B cell (primary cell): Measurements from ENCODE around the gene RAD51. TPM values are rescaled to one million over a fixed set of nuclear protein-coding genes. Genes with fewer than 3 reads are reported as not detected.

ENCODE experiments used
- ATAC-seq: fragments of 200-7000 bp; cut with Tn5 transposase; one replicate; pipeline ENCODE4 v1.10.0; 2021; ENCODE audit warnings: low read depth, mild to moderate bottlenecking, moderate number of reproducible peaks, moderate library complexity
- CTCF ChIA-PET: fragments of 350-600 bp; sonication (Branson Sonifier 250); formaldehyde crosslinking; loops from one replicate; lab custom pipeline; 2021; ENCODE audit warnings: antibody characterized with exemption, inconsistent platforms; lab: Charles Lee
- POLR2A ChIA-PET: fragments of 350-600 bp; sonication (Branson Sonifier 250); formaldehyde crosslinking; loops from one replicate; lab custom pipeline; 2021; ENCODE audit warnings: antibody characterized with exemption; lab: Charles Lee
- DNase-seq: peaks from one replicate; pipeline ENCODE4 v3.0.0; 2013
- H2AFZ ChIP-seq: 2 replicates; pipeline ENCODE4 v1.6.1; 2012; ENCODE audit warnings: mild to moderate bottlenecking, low read depth, low read length; ENCODE audit not compliant: insufficient read depth, poor library complexity, severe bottlenecking
- H3K27ac ChIP-seq, 2 donors: 1 replicate in 1 of 2; 2 replicates in 1 of 2; pipeline ENCODE4 v1.5.1; 2012 to 2013; ENCODE audit warnings: low read length in 2 of 2, mild to moderate bottlenecking in 2 of 2, moderate library complexity in 1 of 2
- H3K27me3 ChIP-seq, 4 experiments: fragments of 200-600 bp in 1 of 4; sonication (generic) in 1 of 4; replicated peaks in 1 of 4; 1 replicate in 2 of 4; 2 replicates in 2 of 4; pipeline versions ENCODE4 v1.6.1 to v1.7.0; 2013 to 2016; ENCODE audit warnings: low read length in 3 of 4, mild to moderate bottlenecking in 2 of 4, mixed read lengths in 1 of 4, moderate library complexity in 1 of 4; ENCODE audit not compliant: insufficient read depth in 4 of 4, control insufficient read depth in 3 of 4; ENCODE audit errors: control extremely low read depth in 1 of 4
- H3K36me3 ChIP-seq, 2 experiments: replicated peaks in 1 of 2; 1 replicate in 1 of 2; 2 replicates in 1 of 2; pipeline versions ENCODE4 v1.6.1 to v1.7.1; 2013; ENCODE audit warnings: low read length in 1 of 2; ENCODE audit not compliant: insufficient read depth in 2 of 2, control insufficient read depth in 1 of 2; ENCODE audit errors: control extremely low read depth in 1 of 2, extremely low read depth in 1 of 2
- H3K4me1 ChIP-seq, 2 donors: fragments of 200-600 bp in 1 of 2; sonication (generic) in 1 of 2; 1 replicate in 1 of 2; 2 replicates in 1 of 2; pipeline versions ENCODE4 v1.5.1 to v1.6.1; 2013 to 2017; ENCODE audit warnings: low read length in 2 of 2; ENCODE audit not compliant: control insufficient read depth in 2 of 2, insufficient read depth in 2 of 2
- H3K4me2 ChIP-seq: replicated peaks from 2 replicates; pipeline ENCODE3; 2012; ENCODE audit warnings: mild to moderate bottlenecking, low read depth, low read length; ENCODE audit not compliant: poor library complexity, severe bottlenecking
- H3K4me3 ChIP-seq, 5 experiments: fragments of 200-600 bp in 1 of 5; sonication (generic) in 1 of 5; 1 replicate in 3 of 5; 2 replicates in 2 of 5; pipeline versions ENCODE4 v1.5.1 to v1.7.0; 2011 to 2016; ENCODE audit warnings: low read length in 4 of 5, mild to moderate bottlenecking in 4 of 5, low read depth in 2 of 5, control low read depth in 1 of 5, moderate library complexity in 1 of 5; ENCODE audit not compliant: insufficient read depth in 1 of 5; ENCODE audit errors: control extremely low read depth in 1 of 5, extremely low read depth in 1 of 5
- H3K79me2 ChIP-seq: fragments of 200-600 bp; sonication (generic); one replicate; pipeline ENCODE4 v1.6.0; 2016; ENCODE audit warnings: low read length; ENCODE audit not compliant: control insufficient read depth, insufficient read depth
- H3K9ac ChIP-seq: fragments of 200-600 bp; sonication (generic); 2 replicates; pipeline ENCODE4 v1.6.1; 2017; ENCODE audit warnings: mild to moderate bottlenecking, low read length, moderate library complexity
- H3K9me3 ChIP-seq, 3 donors: one replicate each; pipeline versions ENCODE4 v1.6.1 to v1.7.1; 2013; ENCODE audit warnings: low read length in 2 of 3; ENCODE audit not compliant: control insufficient read depth in 2 of 3, insufficient read depth in 1 of 3; ENCODE audit errors: control extremely low read depth in 1 of 3
- H4K20me1 ChIP-seq: 2 replicates; pipeline ENCODE4 v1.6.0; 2012; ENCODE audit warnings: mild to moderate bottlenecking, low read length; ENCODE audit not compliant: insufficient read depth, control insufficient read depth, poor library complexity, severe bottlenecking
- H3K27ac Mint-ChIP-seq: one replicate; pipeline ENCODE4 v1.8.0; 2021; ENCODE audit warnings: mixed read lengths
- H3K27me3 Mint-ChIP-seq: one replicate; pipeline ENCODE4 v1.8.0; 2021; ENCODE audit warnings: mixed read lengths
- H3K4me1 Mint-ChIP-seq: one replicate; pipeline ENCODE4 v1.8.0; 2021; ENCODE audit warnings: mixed read lengths
- H3K4me3 Mint-ChIP-seq: one replicate; pipeline ENCODE4 v1.8.0; 2021; ENCODE audit warnings: mixed read lengths
- H3K9me3 Mint-ChIP-seq: one replicate; pipeline ENCODE4 v1.8.0; 2022; ENCODE audit warnings: mixed read lengths; ENCODE audit not compliant: insufficient read depth
- EZH2 ChIP-seq: IDR thresholded peaks from 2 replicates; pipeline ENCODE4 v1.6.1; 2012; ENCODE audit warnings: borderline replicate concordance, low read depth, mild to moderate bottlenecking, moderate library complexity, low read length; ENCODE audit not compliant: insufficient read depth, poor library complexity, severe bottlenecking
- WGBS: methylation state at CpG from one replicate; pipeline ENCODE4 v1.1.5; 2013; ENCODE audit warnings: missing lambda C conversion rate; ENCODE audit not compliant: insufficient coverage; 5-methylcytosine and 5-hydroxymethylcytosine counted together
- intact Hi-C: fragments of 100-400 bp; cut with micrococcal nuclease; formaldehyde crosslinking; loops from one replicate; pipeline ENCODE4 v1.10.0; 2022
- polyA plus RNA-seq: library from polyadenylated mRNA; depleted of rRNA; stranded (reverse); fragments of >200 nt; gene quantifications from 2 replicates; pipeline ENCODE4 v1.2.3, GENCODE V29; 2012
- total RNA-seq, 2 donors: library from RNA; stranded (reverse); fragments of 120-200 nt in 1 of 2; gene quantifications; 1 replicate in 1 of 2; 2 replicates in 1 of 2; pipeline versions ENCODE4 v1.2.3 to v1.2.4, GENCODE V29; 2013 to 2022
- TF ChIP-seq, protein P1 (sequence below): fragments of 200-600 bp; IDR thresholded peaks from one replicate; pipeline ENCODE4 v1.8.0; 2022; ENCODE audit warnings: antibody characterized with exemption, mild to moderate bottlenecking

The RAD51 gene
- total and polyA plus RNA-seq, 2 donors (not counting 1 experiment from before 2014, with no cell fraction given) = 0.67 to 1.9 TPM

DNA sequence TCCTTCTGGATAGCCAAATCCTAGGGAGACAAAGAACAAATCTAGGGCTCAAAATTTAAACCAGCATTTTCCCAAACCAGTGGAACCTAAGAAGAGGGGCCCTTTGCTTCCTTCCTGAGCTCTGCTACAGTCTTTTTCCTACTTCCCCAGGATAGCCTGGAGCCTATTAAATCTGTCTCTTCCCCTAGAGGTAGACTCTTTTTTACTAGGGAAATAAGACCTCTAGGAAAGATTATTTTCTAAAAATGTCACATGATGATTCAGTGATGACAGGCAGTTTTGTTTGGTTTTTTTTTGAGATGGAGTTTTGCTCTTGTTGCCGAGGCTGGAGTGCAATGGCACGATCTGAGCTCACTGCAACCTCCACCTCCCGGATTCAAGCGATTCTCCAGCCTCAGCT lies 41.6 kb downstream of the RAD51 start:
- WGBS = 93% methylated on average over 3 of the region's 4 CpGs
- Histone ChIP-seq H3K4me2 (no peak overlapping the region), H3K79me2 (no peaks in the 10 kb centered on the region), H3K4me1 (no peaks in the 10 kb centered on the region), H3K27me3 (no peaks in the 10 kb centered on the region), H3K9me3 (no peaks in the 10 kb centered on the region), H3K9ac (no peak overlapping the region), H3K36me3 (peaks cover 4 to 43% of the 10 kb centered on the region in 2 experiments), H3K4me3 (no peak overlapping the region), H3K27ac (no peak overlapping the region), H4K20me1 (no peaks in the 10 kb centered on the region), H2AFZ (no peak overlapping the region)
- Mint-ChIP-seq H3K4me3 (no peak overlapping the region), H3K4me1 (no peaks in the 10 kb centered on the region), H3K9me3 (no peaks in the 10 kb centered on the region), H3K27ac (no peak overlapping the region), H3K27me3 (no peaks in the 10 kb centered on the region)
- CTCF ChIA-PET = interaction anchor here (1.4 to 2.1 kb wide), 3 partner anchors 10 to 46 kb away, joined by 3 to 6 read pairs (median 5); no protein-coding TSS in a partner anchor
- intact Hi-C loops = no loop called here
- POLR2A ChIA-PET = no interaction called here
- no peak for ATAC-seq
- no peak for DNase-seq
- TF ChIP-seq, protein P1, sequence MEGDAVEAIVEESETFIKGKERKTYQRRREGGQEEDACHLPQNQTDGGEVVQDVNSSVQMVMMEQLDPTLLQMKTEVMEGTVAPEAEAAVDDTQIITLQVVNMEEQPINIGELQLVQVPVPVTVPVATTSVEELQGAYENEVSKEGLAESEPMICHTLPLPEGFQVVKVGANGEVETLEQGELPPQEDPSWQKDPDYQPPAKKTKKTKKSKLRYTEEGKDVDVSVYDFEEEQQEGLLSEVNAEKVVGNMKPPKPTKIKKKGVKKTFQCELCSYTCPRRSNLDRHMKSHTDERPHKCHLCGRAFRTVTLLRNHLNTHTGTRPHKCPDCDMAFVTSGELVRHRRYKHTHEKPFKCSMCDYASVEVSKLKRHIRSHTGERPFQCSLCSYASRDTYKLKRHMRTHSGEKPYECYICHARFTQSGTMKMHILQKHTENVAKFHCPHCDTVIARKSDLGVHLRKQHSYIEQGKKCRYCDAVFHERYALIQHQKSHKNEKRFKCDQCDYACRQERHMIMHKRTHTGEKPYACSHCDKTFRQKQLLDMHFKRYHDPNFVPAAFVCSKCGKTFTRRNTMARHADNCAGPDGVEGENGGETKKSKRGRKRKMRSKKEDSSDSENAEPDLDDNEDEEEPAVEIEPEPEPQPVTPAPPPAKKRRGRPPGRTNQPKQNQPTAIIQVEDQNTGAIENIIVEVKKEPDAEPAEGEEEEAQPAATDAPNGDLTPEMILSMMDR = no peak
- no peak for TF ChIP-seq EZH2

DNA sequence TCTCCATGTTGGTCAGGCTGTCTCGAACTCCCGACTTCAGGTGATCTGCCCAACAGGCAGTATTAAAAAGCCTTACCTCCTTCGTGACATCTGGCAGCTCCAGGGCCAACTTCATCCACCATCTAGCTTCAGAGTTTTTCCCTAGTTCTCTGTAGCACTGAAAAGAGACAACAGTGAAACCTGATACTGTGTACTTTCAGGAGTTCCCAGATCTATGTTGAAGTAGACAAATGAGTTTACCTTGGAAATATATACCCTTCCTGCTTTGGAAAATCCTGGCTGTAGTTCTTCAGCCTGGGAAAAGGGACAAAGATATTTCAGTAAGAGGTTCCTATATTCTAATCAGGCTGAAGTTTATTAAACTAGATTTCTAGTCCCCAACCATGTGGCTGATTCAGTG lies 42.1 kb downstream of the RAD51 start:
- TF ChIP-seq, protein P1 = no peak
- no peak for TF ChIP-seq EZH2
- Histone ChIP-seq H3K4me2 (no peak overlapping the region), H3K4me3 (no peak overlapping the region), H3K79me2 (no peaks in the 10 kb centered on the region), H3K4me1 (no peaks in the 10 kb centered on the region), H3K27ac (no peak overlapping the region), H4K20me1 (no peaks in the 10 kb centered on the region), H3K36me3 (peaks cover 4 to 43% of the 10 kb centered on the region in 2 experiments), H2AFZ (no peak overlapping the region), H3K9ac (no peak overlapping the region), H3K27me3 (no peaks in the 10 kb centered on the region), H3K9me3 (no peaks in the 10 kb centered on the region)
- ChIA-PET POLR2A (no interaction called here), CTCF (interaction anchor here (1.4 to 2.1 kb wide), 3 partner anchors 10 to 46 kb away, joined by 3 to 6 read pairs (median 5); no protein-coding TSS in a partner anchor)
- WGBS = no CpG with 5 or more reads among the region's 3 CpGs
- intact Hi-C loops = no loop called here
- no peak overlapping the region for H3K27ac Mint-ChIP-seq
- H3K27me3 Mint-ChIP-seq = no peaks in the 10 kb centered on the region
- no peaks in the 10 kb centered on the region for H3K9me3 Mint-ChIP-seq
- H3K4me1 Mint-ChIP-seq = no peaks in the 10 kb centered on the region
- no peak overlapping the region for H3K4me3 Mint-ChIP-seq
- ATAC-seq (no peak), DNase-seq (no peak)
